Smooth muscle cell (in vitro differentiated cells): ENCODE data around the gene LRBA. TPM values are rescaled to one million over a fixed set of nuclear protein-coding genes. Genes with fewer than 3 reads are reported as not detected.

Source experiments
- DNase-seq: peaks from one replicate; lab custom pipeline; 2025; ENCODE audit not compliant: unreplicated experiment; lab: John Stamatoyannopoulos, UW
- H2AFZ ChIP-seq: fragments of 200-600 bp; sonication (generic); 2 replicates; pipeline ENCODE4 v1.6.0; 2016; ENCODE audit warnings: antibody characterized with exemption, low read depth, mild to moderate bottlenecking
- H3F3A ChIP-seq: fragments of 200-600 bp; sonication (generic); 2 replicates; pipeline ENCODE4 v1.6.0; 2017; ENCODE audit warnings: antibody characterized with exemption, low read depth
- H3K27ac ChIP-seq: fragments of 200-600 bp; sonication (generic); 2 replicates; pipeline ENCODE4 v1.5.1; 2016; ENCODE audit warnings: low read depth, mild to moderate bottlenecking
- H3K27me3 ChIP-seq: fragments of 200-600 bp; sonication (generic); 2 replicates; pipeline ENCODE4 v1.6.1; 2016; ENCODE audit warnings: low read depth, mild to moderate bottlenecking
- H3K36me3 ChIP-seq: fragments of 200-600 bp; sonication (generic); 2 replicates; pipeline ENCODE4 v1.5.1; 2016; ENCODE audit warnings: low read depth
- H3K4me1 ChIP-seq: fragments of 200-600 bp; sonication (generic); 2 replicates; pipeline ENCODE4 v1.5.1; 2016; ENCODE audit warnings: low read depth
- H3K4me2 ChIP-seq: fragments of 200-600 bp; sonication (generic); 2 replicates; pipeline ENCODE4 v1.6.0; 2016; ENCODE audit warnings: mild to moderate bottlenecking
- H3K4me3 ChIP-seq: fragments of 200-600 bp; sonication (generic); 2 replicates; pipeline ENCODE4 v1.5.1; 2016; ENCODE audit warnings: mild to moderate bottlenecking
- H3K79me2 ChIP-seq: fragments of 200-600 bp; sonication (generic); 2 replicates; pipeline ENCODE4 v1.6.0; 2016; ENCODE audit warnings: low read depth, mild to moderate bottlenecking
- H3K9ac ChIP-seq: fragments of 200-600 bp; sonication (generic); 2 replicates; pipeline ENCODE4 v1.6.0; 2016; ENCODE audit warnings: low read depth
- H3K9me3 ChIP-seq: fragments of 200-600 bp; sonication (generic); replicated peaks from 2 replicates; pipeline ENCODE4 v1.5.1; 2016; ENCODE audit warnings: low read depth
- H4K20me1 ChIP-seq: fragments of 200-600 bp; sonication (generic); 2 replicates; pipeline ENCODE4 v1.6.0; 2016; ENCODE audit warnings: low read depth
- CTCF ChIP-seq: fragments of 200-600 bp; sonication (generic); IDR thresholded peaks from 2 replicates; pipeline ENCODE4 v1.5.1; 2017; ENCODE audit warnings: borderline replicate concordance, mild to moderate bottlenecking, antibody characterized with exemption; ENCODE audit not compliant: insufficient read depth, poor library complexity, severe bottlenecking
- WGBS: methylation state at CpG from one replicate; pipeline ENCODE4 v1.1.7; 2016; ENCODE audit warnings: low lambda C conversion rate; 5-methylcytosine and 5-hydroxymethylcytosine counted together
- polyA plus RNA-seq: library from polyadenylated mRNA; unstranded; fragments of >200 nt; fragmentation: Nextera tagmentation; extraction: Ambion mirVana; gene quantifications from 2 replicates; pipeline ENCODE4 v1.2.1, GENCODE V29; 2016
- total RNA-seq: library from RNA; depleted of rRNA; stranded (reverse); fragments of >200 nt; gene quantifications from 2 replicates; pipeline ENCODE4 v1.2.3, GENCODE V29; 2014

Gene LRBA
- total and polyA plus RNA-seq, 2 experiments from 2014 or later, result 1.6 to 26.2 TPM

GRCh38 chr4:150325872-150326271 lies 689.2 kb downstream of the LRBA start:
- Histone ChIP-seq H2AFZ (no peak overlapping the region), H3K79me2 (no peaks in the 10 kb centered on the region), H3K4me3 (no peak overlapping the region), H4K20me1 (no peaks in the 10 kb centered on the region), H3F3A (peaks cover 3% of the 10 kb centered on the region), H3K36me3 (no peaks in the 10 kb centered on the region), H3K4me1 (peaks cover 31% of the 10 kb centered on the region), H3K9ac (no peak overlapping the region), H3K27me3 (no peaks in the 10 kb centered on the region), H3K4me2 (no peak overlapping the region), H3K27ac (no peak overlapping the region), H3K9me3 (no peaks in the 10 kb centered on the region)
- 87% methylated on average over 2 of the region's 2 CpGs for WGBS
- TF ChIP-seq CTCF, result no peak
- no peak for DNase-seq

- peaks cover 3% of the 10 kb centered on the region for H3F3A ChIP-seq
- no peaks in the 10 kb centered on the region for H3K79me2 ChIP-seq
- H3K9me3 ChIP-seq, result no peaks in the 10 kb centered on the region
- no peak for TF ChIP-seq CTCF
- H4K20me1 ChIP-seq, result no peaks in the 10 kb centered on the region
- H3K27me3 ChIP-seq, result no peaks in the 10 kb centered on the region
- no peak overlapping the region for H3K27ac ChIP-seq
- H2AFZ ChIP-seq, result no peak overlapping the region
- H3K4me2 ChIP-seq, result no peak overlapping the region
- no peak for DNase-seq
- H3K36me3 ChIP-seq, result no peaks in the 10 kb centered on the region
- H3K9ac ChIP-seq, result no peak overlapping the region
- H3K4me1 ChIP-seq, result peaks cover 17% of the 10 kb centered on the region
- WGBS, result 70% methylated on average over 7 of the region's 7 CpGs
- H3K4me3 ChIP-seq, result no peak overlapping the region
Measured at GRCh38 chr4:150323406-150324325, 691.4 kb downstream of the LRBA start.

- Histone ChIP-seq H3K79me2 (no peaks in the 10 kb centered on the region), H3K9me3 (no peaks in the 10 kb centered on the region), H3K9ac (no peak overlapping the region), H3F3A (no peaks in the 10 kb centered on the region), H3K36me3 (no peaks in the 10 kb centered on the region), H3K27ac (no peak overlapping the region), H3K27me3 (no peaks in the 10 kb centered on the region), H4K20me1 (no peaks in the 10 kb centered on the region), H3K4me2 (no peak overlapping the region), H3K4me3 (no peak overlapping the region), H3K4me1 (peaks cover 17% of the 10 kb centered on the region), H2AFZ (no peak overlapping the region)
- no peak for DNase-seq
- TF ChIP-seq CTCF, result no peak
- WGBS, result 94% methylated on average over 4 of the region's 4 CpGs
Measured at GRCh38 chr4:150322646-150323045, 692.4 kb downstream of the LRBA start.

GRCh38 chr4:150321113-150321512 lies 694.0 kb downstream of the LRBA start:
- no peak for TF ChIP-seq CTCF
- Histone ChIP-seq H3K36me3 (no peaks in the 10 kb centered on the region), H3K4me3 (no peak overlapping the region), H2AFZ (no peak overlapping the region), H3K9me3 (no peaks in the 10 kb centered on the region), H3F3A (no peaks in the 10 kb centered on the region), H3K79me2 (no peaks in the 10 kb centered on the region), H3K4me1 (peaks cover 17% of the 10 kb centered on the region), H3K4me2 (no peak overlapping the region), H3K9ac (no peak overlapping the region), H3K27me3 (no peaks in the 10 kb centered on the region), H4K20me1 (no peaks in the 10 kb centered on the region), H3K27ac (no peak overlapping the region)
- WGBS, result 79% methylated on average over 3 of the region's 3 CpGs
- DNase-seq, result no peak
